ENCODE results near the gene LRBA. TPM values are rescaled to one million over a fixed set of nuclear protein-coding genes. Genes with fewer than 3 reads are reported as not detected.
"Not testable (repeated sequence)": the region's sequence is repeated elsewhere in the genome, so short reads cannot be mapped to it uniquely, and the experiment has no call there.

LRBA gene
- total RNA-seq, 4 donors from 2014 or later: 8.5 to 18.0 (median 11.9) TPM

DNA sequence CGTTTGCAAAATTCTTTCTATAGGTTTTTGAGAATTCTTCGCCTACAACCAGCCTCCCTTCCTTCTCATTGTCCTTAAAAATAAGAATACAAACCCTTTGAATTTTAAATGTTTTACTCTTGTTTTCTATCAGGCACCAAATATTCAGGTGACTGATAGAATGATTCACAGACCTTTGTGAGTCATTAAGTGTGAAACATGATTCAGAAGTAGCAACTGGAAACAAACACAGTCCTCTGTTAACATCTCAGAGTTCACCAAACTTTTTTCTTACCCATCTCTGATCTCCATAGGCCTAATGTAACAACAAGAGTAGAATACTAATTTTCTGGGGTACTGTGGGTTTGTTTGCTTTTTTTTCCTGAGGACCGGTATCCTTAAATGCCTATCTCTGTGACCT lies 496.5 kb downstream of the LRBA start:
- no peaks in the 10 kb centered on the region for H3K9me3 ChIP-seq
- ATAC-seq: no peak
- no peak for TF ChIP-seq POLR2A (IDR thresholded peaks at IDR 0.05)
- TF ChIP-seq, protein P1, sequence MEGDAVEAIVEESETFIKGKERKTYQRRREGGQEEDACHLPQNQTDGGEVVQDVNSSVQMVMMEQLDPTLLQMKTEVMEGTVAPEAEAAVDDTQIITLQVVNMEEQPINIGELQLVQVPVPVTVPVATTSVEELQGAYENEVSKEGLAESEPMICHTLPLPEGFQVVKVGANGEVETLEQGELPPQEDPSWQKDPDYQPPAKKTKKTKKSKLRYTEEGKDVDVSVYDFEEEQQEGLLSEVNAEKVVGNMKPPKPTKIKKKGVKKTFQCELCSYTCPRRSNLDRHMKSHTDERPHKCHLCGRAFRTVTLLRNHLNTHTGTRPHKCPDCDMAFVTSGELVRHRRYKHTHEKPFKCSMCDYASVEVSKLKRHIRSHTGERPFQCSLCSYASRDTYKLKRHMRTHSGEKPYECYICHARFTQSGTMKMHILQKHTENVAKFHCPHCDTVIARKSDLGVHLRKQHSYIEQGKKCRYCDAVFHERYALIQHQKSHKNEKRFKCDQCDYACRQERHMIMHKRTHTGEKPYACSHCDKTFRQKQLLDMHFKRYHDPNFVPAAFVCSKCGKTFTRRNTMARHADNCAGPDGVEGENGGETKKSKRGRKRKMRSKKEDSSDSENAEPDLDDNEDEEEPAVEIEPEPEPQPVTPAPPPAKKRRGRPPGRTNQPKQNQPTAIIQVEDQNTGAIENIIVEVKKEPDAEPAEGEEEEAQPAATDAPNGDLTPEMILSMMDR (IDR thresholded peaks at IDR 0.05 in 4 of 5, conservative IDR thresholded peaks at IDR 0.05 in 1 of 5): no peak
- intact Hi-C loops (cut with DNase I; ENCODE audit: low total_unique reads) (no loop called here), in situ Hi-C loops (cut with MboI; ENCODE audit: low sequenced_read_pairs in 4 of 4) (no loop called here)
- no peaks in the 10 kb centered on the region for H3K27me3 ChIP-seq
- no peak overlapping the region for H3K27ac ChIP-seq
- H3K4me3 ChIP-seq: no peak overlapping the region
- DNase-seq: no peak
- H3K4me1 ChIP-seq: no peaks in the 10 kb centered on the region
- H3K36me3 ChIP-seq: no peaks in the 10 kb centered on the region

DNA sequence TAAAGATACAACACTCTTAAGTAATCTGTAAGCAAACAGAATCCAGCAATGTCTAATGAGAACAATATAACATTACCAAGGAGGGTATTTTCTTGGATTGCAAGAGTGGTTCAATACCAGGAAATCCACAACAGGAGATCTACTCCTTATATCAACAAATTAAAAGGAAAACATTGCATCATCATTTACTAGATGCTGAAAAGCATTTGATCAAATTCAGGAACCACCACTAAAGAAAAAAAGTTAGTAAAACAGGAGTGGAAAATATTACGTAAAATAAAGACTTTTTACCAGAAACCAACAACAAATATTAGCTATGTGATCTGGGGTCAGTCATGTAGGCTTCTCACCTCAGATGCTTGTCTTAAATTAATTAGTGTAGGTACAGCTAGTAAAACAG lies 499.9 kb downstream of the LRBA start:
- TF ChIP-seq, protein P1 (IDR thresholded peaks at IDR 0.05 in 4 of 5, conservative IDR thresholded peaks at IDR 0.05 in 1 of 5): no peak
- TF ChIP-seq POLR2A (IDR thresholded peaks at IDR 0.05): no peak
- intact Hi-C loops (cut with DNase I; ENCODE audit: low total_unique reads): no loop called here
- Histone ChIP-seq H3K4me1 (no peaks in the 10 kb centered on the region), H3K36me3 (no peaks in the 10 kb centered on the region), H3K4me3 (no peak overlapping the region), H3K9me3 (no peaks in the 10 kb centered on the region), H3K27ac (no peak overlapping the region), H3K27me3 (no peaks in the 10 kb centered on the region)
- no peak for DNase-seq
- ATAC-seq: no peak
- in situ Hi-C loops (cut with MboI; ENCODE audit: low sequenced_read_pairs in 4 of 4): no loop called here

DNA sequence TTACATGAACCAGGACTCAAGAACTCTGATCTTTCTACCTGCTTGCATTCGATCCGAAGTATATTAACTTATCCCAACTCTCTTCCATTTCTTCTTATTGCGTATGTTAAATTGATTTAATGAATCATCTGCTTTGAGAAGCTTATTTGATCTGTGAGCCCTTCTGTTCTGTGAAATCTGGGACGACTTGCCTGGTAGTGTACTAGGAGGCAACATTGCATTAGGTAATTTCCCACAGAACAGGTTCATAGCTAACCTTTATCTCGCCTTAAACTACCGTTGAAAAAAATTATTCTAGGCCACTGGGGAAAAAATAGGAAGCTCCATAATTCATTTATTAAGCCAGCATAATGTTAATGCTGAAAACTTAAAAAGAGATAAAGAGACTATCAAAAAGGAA lies 500.4 kb downstream of the LRBA start:
- in situ Hi-C loops (cut with MboI; ENCODE audit: low sequenced_read_pairs in 4 of 4) (no loop called here), intact Hi-C loops (cut with DNase I; ENCODE audit: low total_unique reads) (no loop called here)
- Histone ChIP-seq H3K4me1 (no peaks in the 10 kb centered on the region), H3K27ac (no peak overlapping the region), H3K9me3 (no peaks in the 10 kb centered on the region), H3K36me3 (no peaks in the 10 kb centered on the region), H3K4me3 (no peak overlapping the region), H3K27me3 (no peaks in the 10 kb centered on the region)
- no peak for ATAC-seq
- no peak for TF ChIP-seq POLR2A (IDR thresholded peaks at IDR 0.05)
- TF ChIP-seq, protein P1 (IDR thresholded peaks at IDR 0.05 in 4 of 5, conservative IDR thresholded peaks at IDR 0.05 in 1 of 5): no peak
- no peak for DNase-seq

- intact Hi-C loops (cut with DNase I; ENCODE audit: low total_unique reads): no loop called here
- no peaks in the 10 kb centered on the region for H3K36me3 ChIP-seq
- H3K27me3 ChIP-seq: no peaks in the 10 kb centered on the region
- no peaks in the 10 kb centered on the region for H3K9me3 ChIP-seq
- DNase-seq: no peak
- no peak overlapping the region for H3K4me3 ChIP-seq
- peak overlapping the region in 2 of 4 donors; percentile 3 to 46 for H3K27ac ChIP-seq
- TF ChIP-seq, protein P1 (IDR thresholded peaks at IDR 0.05 in 4 of 5, conservative IDR thresholded peaks at IDR 0.05 in 1 of 5): no peak
- TF ChIP-seq POLR2A (IDR thresholded peaks at IDR 0.05): no peak
- peak in 1 of 2 donors; percentile 53 for ATAC-seq
- no peaks in the 10 kb centered on the region for H3K4me1 ChIP-seq
- in situ Hi-C loops (cut with MboI; ENCODE audit: low sequenced_read_pairs in 4 of 4): no loop called here
Observed at GRCh38 chr4:150510176-150510865, 504.8 kb downstream of the LRBA start.

DNA sequence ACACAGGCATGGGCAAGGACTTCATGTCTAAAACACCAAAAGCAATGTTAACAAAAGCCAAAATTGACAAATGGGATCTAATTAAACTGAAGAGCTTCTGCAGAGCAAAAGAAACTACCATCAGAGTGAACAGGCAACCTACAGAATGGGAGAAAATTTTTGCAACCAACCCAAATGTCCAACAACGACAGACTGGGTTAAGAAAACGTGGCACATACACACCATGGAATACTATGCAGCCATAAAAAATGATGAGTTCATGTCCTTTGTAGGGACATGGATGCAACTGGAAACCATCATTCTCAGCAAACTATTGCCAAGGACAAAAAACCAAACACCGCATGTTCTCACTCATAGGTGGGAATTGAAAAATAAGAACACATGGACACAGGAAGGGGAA lies 507.4 kb downstream of the LRBA start:
- DNase-seq; ATAC-seq; H3K9me3 ChIP-seq; H3K27ac ChIP-seq; H3K36me3 ChIP-seq; H3K4me1 ChIP-seq; H3K4me3 ChIP-seq; intact Hi-C loops (cut with DNase I; ENCODE audit: low total_unique reads); in situ Hi-C loops (cut with MboI; ENCODE audit: low sequenced_read_pairs in 4 of 4); H3K27me3 ChIP-seq: not testable (repeated sequence)

All from gastrocnemius medialis (tissue), 4 donors.